Karpas-422 (cell line): ENCODE results near the gene WNT3A. TPM values are rescaled to one million over a fixed set of nuclear protein-coding genes. Genes with fewer than 3 reads are reported as not detected.

Experiments used
- DNase-seq: peaks from one replicate; pipeline ENCODE4 v3.0.0-alpha.2; 2015
- H2AFZ ChIP-seq: fragments of 200-600 bp; sonication (generic); 2 replicates; pipeline ENCODE4 v1.6.1; 2014; ENCODE audit warnings: antibody characterized with exemption, low read length, mixed read lengths
- H3K27ac ChIP-seq: fragments of 200-600 bp; sonication (generic); 2 replicates; pipeline ENCODE4 v1.5.1; 2014; ENCODE audit warnings: mild to moderate bottlenecking, low read length, moderate library complexity
- H3K27me3 ChIP-seq: fragments of 200-600 bp; sonication (generic); 2 replicates; pipeline ENCODE4 v1.6.1; 2014; ENCODE audit warnings: low read length, mixed read lengths
- H3K36me3 ChIP-seq: fragments of 200-600 bp; sonication (generic); 2 replicates; pipeline ENCODE4 v1.6.1; 2014; ENCODE audit warnings: low read length, mixed read lengths; ENCODE audit not compliant: insufficient read depth
- H3K4me1 ChIP-seq: fragments of 200-600 bp; sonication (generic); 2 replicates; pipeline ENCODE4 v1.6.1; 2014; ENCODE audit warnings: mild to moderate bottlenecking, low read length, mixed read lengths
- H3K4me2 ChIP-seq: fragments of 200-600 bp; sonication (generic); 2 replicates; pipeline ENCODE4 v1.6.1; 2014; ENCODE audit warnings: low read length, low read depth, mild to moderate bottlenecking; ENCODE audit not compliant: poor library complexity, severe bottlenecking
- H3K4me3 ChIP-seq: fragments of 200-600 bp; sonication (generic); 2 replicates; pipeline ENCODE4 v1.5.1; 2014; ENCODE audit warnings: mild to moderate bottlenecking, antibody characterized with exemption, low read length, mixed read lengths
- H3K79me2 ChIP-seq: fragments of 200-600 bp; sonication (generic); 2 replicates; pipeline ENCODE4 v1.6.1; 2014; ENCODE audit warnings: mild to moderate bottlenecking, low read length, mixed read lengths
- H3K9ac ChIP-seq: fragments of 200-600 bp; sonication (generic); 2 replicates; pipeline ENCODE4 v1.6.0; 2014; ENCODE audit warnings: low read length
- H3K9me2 ChIP-seq: fragments of 200-600 bp; sonication (generic), shearing (Covaris generic); replicated peaks from 2 replicates; pipeline ENCODE4 v1.6.0; 2014; ENCODE audit warnings: mild to moderate bottlenecking, low read length, moderate library complexity; ENCODE audit not compliant: insufficient read depth
- H3K9me3 ChIP-seq: fragments of 300-700, 200-600 bp; sonication (generic); 2 replicates; pipeline ENCODE4 v1.6.1; 2014; ENCODE audit warnings: low read length, mixed read lengths
- H4K20me1 ChIP-seq: fragments of 200-600 bp; sonication (generic); 2 replicates; pipeline ENCODE4 v1.6.1; 2014; ENCODE audit warnings: mild to moderate bottlenecking, antibody characterized with exemption, low read length, low read depth; ENCODE audit not compliant: insufficient read depth
- total RNA-seq: library from RNA; depleted of rRNA; stranded (reverse); fragments of >200 nt; shearing (Covaris generic); gene quantifications from 2 replicates; pipeline ENCODE4 v1.2.3, GENCODE V29; 2014; ENCODE audit warnings: low replicate concordance

WNT3A gene
- total RNA-seq, 1 experiment from 2014 or later = not detected

GRCh38 chr1:228003461-228004330 lies 3.1 kb upstream of the WNT3A start:
- no peaks in the 10 kb centered on the region for H3K36me3 ChIP-seq
- no peaks in the 10 kb centered on the region for H4K20me1 ChIP-seq
- no peak for DNase-seq
- no peaks in the 10 kb centered on the region for H3K9me3 ChIP-seq
- no peak overlapping the region for H3K4me2 ChIP-seq
- peaks cover 7% of the 10 kb centered on the region for H3K4me1 ChIP-seq
- no peak overlapping the region for H2AFZ ChIP-seq
- no peaks in the 10 kb centered on the region for H3K79me2 ChIP-seq
- H3K9me2 ChIP-seq = no peaks in the 10 kb centered on the region
- H3K27me3 ChIP-seq = no peaks in the 10 kb centered on the region
- H3K4me3 ChIP-seq = no peak overlapping the region
- H3K27ac ChIP-seq = no peak overlapping the region
- no peak overlapping the region for H3K9ac ChIP-seq

- Histone ChIP-seq H2AFZ (peak overlapping the region; percentile 53; the same call in 1 of the 2 replicates), H3K27ac (no peak overlapping the region), H3K36me3 (no peaks in the 10 kb centered on the region), H3K79me2 (no peaks in the 10 kb centered on the region), H4K20me1 (no peaks in the 10 kb centered on the region), H3K4me2 (peak overlapping the region; percentile 13), H3K27me3 (no peaks in the 10 kb centered on the region), H3K9me2 (no peaks in the 10 kb centered on the region), H3K4me1 (peaks cover 14% of the 10 kb centered on the region), H3K9me3 (no peaks in the 10 kb centered on the region), H3K9ac (no peak overlapping the region), H3K4me3 (no peak overlapping the region)
- DNase-seq = peak; percentile 80
Observed at GRCh38 chr1:228004331-228004855, 2.4 kb upstream of the WNT3A start.

- Histone ChIP-seq H3K4me3 (no peak overlapping the region), H3K4me1 (peaks cover 20% of the 10 kb centered on the region), H3K27me3 (no peaks in the 10 kb centered on the region), H3K9me2 (no peaks in the 10 kb centered on the region), H3K9ac (no peak overlapping the region), H3K79me2 (no peaks in the 10 kb centered on the region), H2AFZ (peak overlapping the region; percentile 53; the same call in 1 of the 2 replicates), H3K27ac (no peak overlapping the region), H3K4me2 (peak overlapping the region; percentile 13), H3K9me3 (no peaks in the 10 kb centered on the region), H4K20me1 (no peaks in the 10 kb centered on the region), H3K36me3 (no peaks in the 10 kb centered on the region)
- no peak for DNase-seq
Observed at GRCh38 chr1:228004856-228005462, 1.8 kb upstream of the WNT3A start.

- no peaks in the 10 kb centered on the region; the same call in 1 of the 2 replicates for H3K27me3 ChIP-seq
Observed at GRCh38 chr1:228005511-228006033, 1.2 kb upstream of the WNT3A start.

GRCh38 chr1:228006034-228006785 lies 588 bp upstream of the WNT3A start:
- peaks cover 29% of the 10 kb centered on the region for H3K4me1 ChIP-seq
- H3K79me2 ChIP-seq = no peaks in the 10 kb centered on the region
- no peak overlapping the region for H3K27ac ChIP-seq
- H3K4me2 ChIP-seq = no peak overlapping the region
- H3K27me3 ChIP-seq = no peaks in the 10 kb centered on the region; the same call in 1 of the 2 replicates
- H3K9me2 ChIP-seq = no peaks in the 10 kb centered on the region
- H4K20me1 ChIP-seq = no peaks in the 10 kb centered on the region
- no peak overlapping the region for H3K4me3 ChIP-seq
- H2AFZ ChIP-seq = no peak overlapping the region
- no peaks in the 10 kb centered on the region for H3K9me3 ChIP-seq
- H3K36me3 ChIP-seq = no peaks in the 10 kb centered on the region
- H3K9ac ChIP-seq = no peak overlapping the region
- no peak for DNase-seq

More at GRCh38 chr1:228005511-228006033, 1.2 kb upstream of the WNT3A start:
- Histone ChIP-seq H3K4me2 (no peak overlapping the region), H3K27ac (no peak overlapping the region), H4K20me1 (no peaks in the 10 kb centered on the region), H3K9ac (no peak overlapping the region), H2AFZ (no peak overlapping the region), H3K4me3 (no peak overlapping the region), H3K9me3 (no peaks in the 10 kb centered on the region), H3K9me2 (no peaks in the 10 kb centered on the region), H3K4me1 (peaks cover 26% of the 10 kb centered on the region), H3K36me3 (no peaks in the 10 kb centered on the region), H3K79me2 (no peaks in the 10 kb centered on the region)
- DNase-seq = no peak

- H3K4me3 ChIP-seq = no peak overlapping the region
- H3K27ac ChIP-seq = no peak overlapping the region
- no peak for DNase-seq
- no peaks in the 10 kb centered on the region for H3K9me3 ChIP-seq
- peaks cover 29% of the 10 kb centered on the region for H3K4me1 ChIP-seq
- H3K9ac ChIP-seq = no peak overlapping the region
- H3K79me2 ChIP-seq = no peaks in the 10 kb centered on the region
- H3K36me3 ChIP-seq = no peaks in the 10 kb centered on the region
- no peaks in the 10 kb centered on the region for H3K9me2 ChIP-seq
- no peaks in the 10 kb centered on the region for H4K20me1 ChIP-seq
- no peaks in the 10 kb centered on the region; the same call in 1 of the 2 replicates for H3K27me3 ChIP-seq
- H3K4me2 ChIP-seq = no peak overlapping the region
- no peak overlapping the region for H2AFZ ChIP-seq
Observed at GRCh38 chr1:228007049-228007800, 427 bp downstream of the WNT3A start.

- Histone ChIP-seq H3K4me2 (no peak overlapping the region), H2AFZ (no peak overlapping the region), H3K27me3 (no peaks in the 10 kb centered on the region; the same call in 1 of the 2 replicates)
Observed at GRCh38 chr1:228007801-228008341, 1.1 kb downstream of the WNT3A start.

More at GRCh38 chr1:228007801-228008341, 1.1 kb downstream of the WNT3A start:
- H3K9me2 ChIP-seq = no peaks in the 10 kb centered on the region
- no peaks in the 10 kb centered on the region for H4K20me1 ChIP-seq
- no peak overlapping the region for H3K27ac ChIP-seq
- no peak overlapping the region for H3K9ac ChIP-seq
- H3K4me1 ChIP-seq = peaks cover 29% of the 10 kb centered on the region
- no peak for DNase-seq
- H3K4me3 ChIP-seq = no peak overlapping the region
- no peaks in the 10 kb centered on the region for H3K9me3 ChIP-seq
- H3K79me2 ChIP-seq = no peaks in the 10 kb centered on the region
- H3K36me3 ChIP-seq = no peaks in the 10 kb centered on the region
